ENCODE data around the gene OXTR.

DNA sequence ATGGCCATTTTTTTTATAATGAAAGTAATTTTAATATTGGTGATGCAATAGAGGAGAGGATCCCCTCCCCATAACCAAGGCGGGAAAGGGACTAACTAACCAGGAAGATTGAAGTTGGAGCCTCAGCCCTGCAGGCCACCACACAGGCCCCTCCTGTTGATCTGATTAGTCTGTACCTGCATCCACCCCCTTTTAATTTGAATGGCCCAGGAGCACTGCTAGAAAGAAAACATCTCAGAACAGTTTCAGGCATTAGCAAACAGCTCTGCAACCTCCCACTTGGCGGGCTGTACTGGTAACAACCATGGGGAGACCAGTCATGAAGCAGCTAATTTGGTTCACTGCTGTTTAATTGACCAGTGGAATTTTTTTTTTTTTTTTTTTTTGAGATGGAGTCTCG lies 25.5 kb downstream of the OXTR start:
- TF ChIP-seq, protein P1, sequence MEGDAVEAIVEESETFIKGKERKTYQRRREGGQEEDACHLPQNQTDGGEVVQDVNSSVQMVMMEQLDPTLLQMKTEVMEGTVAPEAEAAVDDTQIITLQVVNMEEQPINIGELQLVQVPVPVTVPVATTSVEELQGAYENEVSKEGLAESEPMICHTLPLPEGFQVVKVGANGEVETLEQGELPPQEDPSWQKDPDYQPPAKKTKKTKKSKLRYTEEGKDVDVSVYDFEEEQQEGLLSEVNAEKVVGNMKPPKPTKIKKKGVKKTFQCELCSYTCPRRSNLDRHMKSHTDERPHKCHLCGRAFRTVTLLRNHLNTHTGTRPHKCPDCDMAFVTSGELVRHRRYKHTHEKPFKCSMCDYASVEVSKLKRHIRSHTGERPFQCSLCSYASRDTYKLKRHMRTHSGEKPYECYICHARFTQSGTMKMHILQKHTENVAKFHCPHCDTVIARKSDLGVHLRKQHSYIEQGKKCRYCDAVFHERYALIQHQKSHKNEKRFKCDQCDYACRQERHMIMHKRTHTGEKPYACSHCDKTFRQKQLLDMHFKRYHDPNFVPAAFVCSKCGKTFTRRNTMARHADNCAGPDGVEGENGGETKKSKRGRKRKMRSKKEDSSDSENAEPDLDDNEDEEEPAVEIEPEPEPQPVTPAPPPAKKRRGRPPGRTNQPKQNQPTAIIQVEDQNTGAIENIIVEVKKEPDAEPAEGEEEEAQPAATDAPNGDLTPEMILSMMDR (IDR thresholded peaks at IDR 0.05), result no peak
- no peak for TF ChIP-seq EZH2 (IDR thresholded peaks at IDR 0.05)
- TF ChIP-seq EZH2phosphoT487 (IDR thresholded peaks at IDR 0.05), result no peak

Data from neural progenitor cell (in vitro differentiated cells).